GM12801 (cell line): ENCODE results near the gene R3HDM4.

Experiments
- TF ChIP-seq, protein P1 (sequence below): IDR thresholded peaks from one replicate; pipeline ENCODE4 v1.5.1; 2011; ENCODE audit warnings: control low read depth; ENCODE audit not compliant: insufficient read length; ENCODE audit errors: extremely low read depth

R3HDM4 gene

DNA sequence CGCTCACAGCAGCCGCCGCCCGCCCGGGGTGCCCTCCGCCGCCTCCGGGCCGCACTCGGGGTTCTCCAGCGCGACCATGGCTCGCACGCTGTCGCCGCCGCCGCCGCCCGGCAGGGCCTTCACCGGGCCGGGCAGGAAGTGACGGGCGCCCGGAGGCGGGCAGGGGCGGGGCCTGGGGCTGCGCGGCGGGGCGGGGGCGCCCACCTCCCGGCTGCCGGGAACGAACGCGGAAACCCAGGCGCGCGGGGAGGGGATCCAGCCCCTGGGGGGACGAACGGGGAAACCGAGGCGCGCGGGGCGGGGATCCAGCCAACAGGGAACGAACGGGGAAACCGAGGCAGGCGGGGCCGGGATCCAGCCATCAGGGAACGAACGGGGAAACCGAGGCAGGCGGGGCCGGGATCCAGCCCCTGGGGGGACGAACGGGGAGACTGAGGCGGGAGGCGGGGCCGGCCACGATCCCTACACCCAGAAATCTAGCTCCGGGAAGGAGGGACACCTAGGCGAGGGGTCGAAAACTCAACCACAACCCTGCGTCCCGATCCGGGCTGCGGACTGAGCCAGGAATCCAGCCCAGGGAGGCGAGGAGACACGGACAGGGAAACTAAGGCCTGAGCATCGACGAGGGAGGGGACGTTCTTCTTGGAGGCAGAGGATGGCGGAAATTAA is at the start of gene R3HDM4:
TSS of gene R3HDM4 (minus strand) at position 140 of the 669 bp plus-strand sequence. CDS start at position 78, 62 bp downstream.
- TF ChIP-seq, protein P1, sequence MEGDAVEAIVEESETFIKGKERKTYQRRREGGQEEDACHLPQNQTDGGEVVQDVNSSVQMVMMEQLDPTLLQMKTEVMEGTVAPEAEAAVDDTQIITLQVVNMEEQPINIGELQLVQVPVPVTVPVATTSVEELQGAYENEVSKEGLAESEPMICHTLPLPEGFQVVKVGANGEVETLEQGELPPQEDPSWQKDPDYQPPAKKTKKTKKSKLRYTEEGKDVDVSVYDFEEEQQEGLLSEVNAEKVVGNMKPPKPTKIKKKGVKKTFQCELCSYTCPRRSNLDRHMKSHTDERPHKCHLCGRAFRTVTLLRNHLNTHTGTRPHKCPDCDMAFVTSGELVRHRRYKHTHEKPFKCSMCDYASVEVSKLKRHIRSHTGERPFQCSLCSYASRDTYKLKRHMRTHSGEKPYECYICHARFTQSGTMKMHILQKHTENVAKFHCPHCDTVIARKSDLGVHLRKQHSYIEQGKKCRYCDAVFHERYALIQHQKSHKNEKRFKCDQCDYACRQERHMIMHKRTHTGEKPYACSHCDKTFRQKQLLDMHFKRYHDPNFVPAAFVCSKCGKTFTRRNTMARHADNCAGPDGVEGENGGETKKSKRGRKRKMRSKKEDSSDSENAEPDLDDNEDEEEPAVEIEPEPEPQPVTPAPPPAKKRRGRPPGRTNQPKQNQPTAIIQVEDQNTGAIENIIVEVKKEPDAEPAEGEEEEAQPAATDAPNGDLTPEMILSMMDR: no peak

DNA sequence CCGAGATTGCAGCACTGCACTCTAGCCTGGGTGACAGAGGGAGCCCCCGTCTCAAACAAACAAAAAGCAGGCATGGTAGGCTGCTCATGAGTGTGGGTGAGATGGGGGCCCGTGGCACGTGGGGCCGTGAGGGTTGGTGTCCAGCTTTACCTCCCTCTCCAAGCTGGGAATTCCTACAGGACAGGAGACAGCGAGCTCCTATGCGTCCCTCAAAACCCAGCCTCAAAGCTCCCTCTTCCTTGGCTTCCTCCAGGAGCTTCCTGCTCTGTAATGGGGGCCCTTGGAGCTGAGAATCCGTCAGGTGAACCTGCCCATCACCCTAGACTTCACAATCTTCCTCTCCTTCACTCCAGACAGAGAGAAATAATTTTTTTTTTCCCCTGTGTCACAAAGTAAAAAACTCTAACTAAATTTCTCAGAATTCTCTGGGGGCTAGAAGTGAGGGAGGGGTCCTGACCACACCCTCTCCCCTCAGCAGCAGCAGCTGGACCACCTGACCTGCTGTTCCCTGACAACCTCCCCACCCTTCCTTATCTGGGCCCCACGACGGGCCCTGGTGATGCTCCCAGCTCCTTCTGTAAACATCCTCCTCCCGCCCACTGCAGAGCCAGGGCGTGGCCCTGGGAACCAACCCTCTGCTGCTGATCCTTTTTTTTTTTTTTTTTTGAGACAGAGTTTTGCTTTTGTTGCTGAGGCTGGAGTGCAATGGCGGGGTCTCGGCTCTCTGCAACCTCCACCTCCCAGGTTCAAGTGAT is 49.0 kb upstream of the R3HDM4 start:
- TF ChIP-seq, protein P1: no peak

DNA sequence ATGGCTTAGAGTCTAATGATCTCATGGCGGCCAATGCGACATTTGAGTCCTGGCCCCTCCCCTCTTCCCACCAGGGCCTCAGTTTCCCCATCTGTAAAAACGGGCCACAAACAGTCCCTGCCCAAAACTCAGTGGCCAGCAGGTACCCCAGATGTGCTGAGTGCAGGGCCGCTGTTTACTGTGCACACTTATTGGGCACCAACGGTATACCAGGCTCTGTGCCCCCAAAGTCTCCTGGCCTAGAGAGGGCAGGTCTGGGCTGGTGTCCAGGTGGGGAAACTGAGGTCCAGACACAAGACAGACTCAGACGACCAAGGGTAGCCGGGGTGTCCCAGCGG is 47.6 kb upstream of the R3HDM4 start:
- TF ChIP-seq, protein P1: no peak

DNA sequence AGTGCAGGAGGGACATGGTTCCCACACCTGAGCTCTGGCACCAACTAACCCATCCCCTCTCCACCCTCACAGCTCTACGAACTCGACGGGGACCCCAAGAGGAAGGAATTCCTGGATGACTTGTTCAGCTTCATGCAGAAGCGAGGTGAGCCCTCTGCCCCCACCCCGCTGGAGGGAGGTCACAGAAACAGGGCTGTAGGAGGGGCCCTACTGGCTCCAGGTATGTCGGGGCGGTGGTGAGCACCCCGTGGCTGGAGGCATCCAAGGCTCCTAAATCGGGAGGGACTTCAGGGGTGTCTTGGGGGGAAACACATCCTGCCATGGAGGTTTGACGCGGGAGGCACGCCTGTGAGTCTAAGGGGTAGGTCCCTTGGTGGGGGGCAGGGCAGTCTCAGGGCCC is 47.0 kb upstream of the R3HDM4 start:
- TF ChIP-seq, protein P1: no peak

DNA sequence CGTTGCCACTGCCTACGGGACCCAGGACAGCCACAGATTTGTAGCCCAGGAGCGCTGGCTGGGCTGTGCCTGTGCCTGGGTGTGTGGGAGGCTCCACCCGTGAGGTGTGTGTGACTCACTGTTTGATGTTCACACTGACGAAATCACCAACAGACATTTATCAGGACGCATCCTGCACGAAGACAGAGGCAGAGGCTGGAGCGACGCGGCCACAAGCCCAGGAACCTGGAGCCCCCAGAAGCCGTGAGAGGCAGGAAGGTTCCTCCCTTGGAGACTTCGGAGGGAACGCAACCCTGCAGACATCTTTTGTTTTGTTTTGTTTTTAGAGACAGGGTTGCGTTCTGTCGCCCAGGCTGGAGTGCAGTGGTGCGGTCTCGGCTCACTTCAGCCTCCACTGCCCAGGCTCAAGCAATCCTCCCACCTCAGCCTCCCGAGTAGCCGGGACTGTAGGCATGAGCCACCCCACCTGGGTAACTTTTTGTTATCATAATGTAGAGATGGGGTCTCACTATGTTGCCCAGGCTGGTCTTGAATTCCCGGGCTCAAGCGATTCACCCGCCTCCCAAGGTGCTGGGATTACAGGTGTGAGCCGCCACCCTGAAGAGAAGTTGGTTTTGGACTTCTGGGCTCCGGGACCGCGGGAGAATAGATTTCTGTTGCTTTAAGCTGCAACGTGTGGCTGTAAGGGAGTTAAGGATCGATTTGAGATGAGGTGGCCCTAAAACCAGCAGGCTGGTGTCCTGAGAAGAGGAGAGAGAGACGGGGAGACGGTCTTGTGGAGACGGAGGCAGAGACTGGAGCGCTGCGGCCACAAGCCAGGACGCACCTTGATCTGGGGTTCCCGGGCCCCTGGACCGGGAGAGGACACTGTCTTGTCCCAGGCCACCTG is 46.2 kb upstream of the R3HDM4 start:
- TF ChIP-seq, protein P1: no peak

DNA sequence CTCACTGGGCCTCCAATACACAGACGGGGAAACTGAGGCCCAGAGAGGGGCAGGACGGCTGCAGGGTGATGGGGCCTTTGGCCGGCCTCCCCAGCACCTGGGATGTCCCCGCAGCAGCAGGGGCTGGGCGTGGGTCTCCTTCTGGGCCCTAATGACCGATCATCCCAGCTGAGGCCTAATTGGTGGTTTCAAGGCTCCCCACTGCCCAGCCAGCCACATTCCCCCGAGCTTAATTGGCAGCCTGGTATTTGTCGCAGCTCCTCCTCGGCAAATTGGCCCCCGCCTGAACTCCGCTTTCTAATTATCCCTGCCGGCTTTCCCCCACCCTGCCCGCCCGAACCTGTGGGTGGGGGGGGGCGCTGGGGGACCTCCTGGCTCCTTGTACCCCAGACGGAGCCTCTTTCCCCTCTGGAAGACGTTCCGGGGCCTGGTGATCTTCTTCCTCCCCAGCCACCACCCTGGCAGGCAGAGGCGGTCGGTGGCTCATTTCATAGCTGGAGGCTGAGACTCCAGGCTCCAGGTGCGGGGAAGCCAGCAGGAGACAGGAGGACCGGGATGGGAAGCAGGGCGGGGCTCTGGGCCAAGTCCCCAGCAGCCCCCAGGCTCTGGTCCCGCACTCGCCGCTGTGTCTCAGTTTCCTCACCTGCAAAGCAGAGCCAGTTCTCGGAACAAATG is 43.9 kb upstream of the R3HDM4 start:
- TF ChIP-seq, protein P1: no peak
